Sigmoid colon (tissue), 7 donors: ENCODE data around the gene CPSF4L. TPM values are rescaled to one million over a fixed set of nuclear protein-coding genes. Genes with fewer than 3 reads are reported as not detected.

Experiments used
- DNase-seq: peaks from one replicate; pipeline ENCODE4 v3.0.0-alpha.2; 2019
- H3K27ac ChIP-seq, 4 donors: fragments of 200-600 bp; sonication (generic); one replicate each; pipeline ENCODE4 v1.5.1; 2016 to 2019; ENCODE audit warnings: mild to moderate bottlenecking in 1 of 4
- H3K27me3 ChIP-seq, 3 donors: fragments of 200-600 bp; sonication (generic); one replicate each; pipeline ENCODE4 v1.5.1; 2019; ENCODE audit warnings: mild to moderate bottlenecking in 1 of 3
- H3K36me3 ChIP-seq, 4 donors: fragments of 200-600 bp; sonication (generic); one replicate each; pipeline ENCODE4 v1.5.1; 2016 to 2019
- H3K4me1 ChIP-seq, 4 donors: fragments of 200-600 bp; sonication (generic); one replicate each; pipeline ENCODE4 v1.5.1; 2017 to 2019
- H3K4me3 ChIP-seq, 4 donors: fragments of 200-600 bp; sonication (generic); one replicate each; pipeline ENCODE4 v1.5.1; 2017 to 2019; ENCODE audit warnings: mild to moderate bottlenecking in 2 of 4, moderate library complexity in 1 of 4
- H3K9me3 ChIP-seq, 4 donors: fragments of 200-600 bp in 3 of 4; sonication (generic) in 3 of 4; one replicate each; pipeline versions ENCODE4 v1.5.1 to v1.6.1; 2013 to 2019
- CTCF ChIP-seq, 4 experiments: fragments of 450-650 bp in 3 of 4; fragments of 200-600 bp in 1 of 4; IDR thresholded peaks; one replicate each; pipeline ENCODE4 v1.5.1; 2016 to 2019; ENCODE audit warnings: antibody characterized with exemption in 4 of 4, mild to moderate bottlenecking in 3 of 4, moderate library complexity in 2 of 4
- EP300 ChIP-seq, 4 donors: sonication (generic); formaldehyde crosslinking; IDR thresholded peaks; one replicate each; pipeline ENCODE4 v1.6.1; 2017; ENCODE audit warnings: antibody characterized with exemption in 4 of 4
- POLR2A ChIP-seq, 2 donors: fragments of 450-650 bp; IDR thresholded peaks; one replicate each; pipeline ENCODE4 v1.6.1; 2016; ENCODE audit warnings: antibody characterized with exemption in 2 of 2, mild to moderate bottlenecking in 2 of 2, moderate library complexity in 2 of 2
- POLR2AphosphoS5 ChIP-seq, 4 donors: sonication (generic); formaldehyde crosslinking; IDR thresholded peaks; one replicate each; pipeline ENCODE4 v1.6.1; 2017; ENCODE audit warnings: antibody characterized with exemption in 4 of 4
- whole genome bisulfite sequencing, 2 donors: extraction: QIAGEN DNeasy Blood & Tissue Kit; methylation state at CpG; one replicate each; pipeline ENCODE4 v1.1.7; 2013; 5-methylcytosine and 5-hydroxymethylcytosine counted together
- intact Hi-C: fragments of 100-400 bp; cut with DNase I; formaldehyde crosslinking; loops from one replicate; pipeline ENCODE4 v1.15.1; 2023
- polyA plus RNA-seq, 3 donors: library from polyadenylated mRNA; stranded (reverse); fragments of 200-250 nt; gene quantifications; one replicate each; pipeline ENCODE4 v1.2.3, GENCODE V29; 2013
- total RNA-seq, 4 donors: library from RNA; depleted of rRNA; stranded (reverse); fragments of >200 nt; gene quantifications; one replicate each; pipeline ENCODE4 v1.1.0, GENCODE V29; 2016
- donor health status: healthy with polysubstance abuse.
- donor health status: Bipolar disorder and iron deficiency.
- donor health status: healthy.

The CPSF4L gene
- total and polyA plus RNA-seq, 7 donors: not detected

DNA sequence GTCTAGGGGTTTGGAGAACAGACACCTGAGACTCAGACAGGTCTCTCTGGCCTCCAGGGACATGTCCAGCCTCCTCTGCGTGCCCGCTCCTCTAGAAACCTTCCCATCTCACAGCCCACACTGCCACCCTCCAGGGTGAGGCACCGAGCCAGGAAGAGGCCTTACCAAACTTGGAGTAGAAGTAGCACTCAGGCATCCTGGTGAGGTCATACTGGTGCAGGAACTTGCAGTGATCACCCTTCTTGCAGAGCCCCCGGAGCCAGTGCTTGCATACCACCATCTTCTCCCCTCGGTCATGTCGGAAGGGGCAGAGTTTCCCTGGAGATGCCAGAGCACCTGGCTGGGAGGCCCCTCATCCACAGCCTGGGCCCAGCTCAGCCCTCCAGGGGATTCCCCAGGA is 4.2 kb downstream of the CPSF4L start:
- no peak overlapping the region for H3K4me3 ChIP-seq
- 89 to 90% methylated on average over 6 of the region's 6 CpGs for WGBS, 2 donors
- intact Hi-C loops: loop anchor here (2.0 kb wide), 1 partner anchor 53 kb away; no protein-coding TSS in a partner anchor
- H3K4me1 ChIP-seq: peaks cover 0 to 26% (median 21%) of the 10 kb centered on the region in 4 donors
- H3K27me3 ChIP-seq: no peaks in the 10 kb centered on the region
- H3K36me3 ChIP-seq: no peaks in the 10 kb centered on the region
- no peak for TF ChIP-seq EP300 (IDR thresholded peaks at IDR 0.05)
- no peak for TF ChIP-seq CTCF (IDR thresholded peaks at IDR 0.05)
- TF ChIP-seq POLR2AphosphoS5 (IDR thresholded peaks at IDR 0.05): no peak
- H3K9me3 ChIP-seq: no peaks in the 10 kb centered on the region
- peak overlapping the region in 2 of 4 donors; percentile 45 to 47 for H3K27ac ChIP-seq
- peak; percentile 86 for DNase-seq

- intact Hi-C loops: loop anchor here (2.0 kb wide), 1 partner anchor 55 kb away; no protein-coding TSS in a partner anchor
- Histone ChIP-seq H3K27me3 (no peaks in the 10 kb centered on the region), H3K36me3 (no peaks in the 10 kb centered on the region), H3K4me3 (no peak overlapping the region), H3K27ac (peak overlapping the region in 3 of 4 donors; percentile 4 to 47 (median 6)), H3K4me1 (peaks cover 0 to 18% (median 13%) of the 10 kb centered on the region in 4 donors), H3K9me3 (no peaks in the 10 kb centered on the region)
- 92 to 97% methylated on average over 3 of the region's 3 CpGs for WGBS, 2 donors
- TF ChIP-seq POLR2AphosphoS5 (IDR thresholded peaks at IDR 0.05): no peak
- TF ChIP-seq POLR2A (IDR thresholded peaks at IDR 0.05): no peak
- TF ChIP-seq EP300 (IDR thresholded peaks at IDR 0.05): no peak
- no peak for TF ChIP-seq CTCF (IDR thresholded peaks at IDR 0.05)
- DNase-seq: no peak
Observed at GRCh38 chr17:73256220-73256619, 5.5 kb downstream of the CPSF4L start.

DNA sequence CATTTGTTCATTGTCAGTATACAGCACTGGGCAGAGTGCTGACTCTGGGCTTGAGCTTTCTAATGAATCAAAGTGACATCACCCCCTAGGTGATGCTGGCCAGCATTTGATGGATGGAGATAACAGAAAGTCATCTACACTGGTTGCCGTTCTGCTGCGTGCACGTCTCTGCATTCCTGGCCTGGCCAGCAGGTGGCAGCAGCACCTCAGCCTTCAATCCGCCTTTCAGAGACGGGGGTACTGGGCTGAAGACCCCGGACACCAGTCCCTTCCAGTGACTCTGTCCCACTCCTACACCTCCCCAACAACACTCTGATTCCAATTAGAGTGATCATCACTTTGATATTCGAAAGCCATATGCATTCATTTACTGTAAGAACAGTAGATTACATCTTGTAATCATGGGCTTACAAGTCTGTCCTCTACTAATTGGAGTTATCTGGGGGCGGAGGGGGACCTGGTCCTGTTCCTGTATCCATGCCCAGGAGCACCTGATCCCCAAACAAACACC is 6.0 kb downstream of the CPSF4L start:
- Histone ChIP-seq H3K4me3 (no peak overlapping the region), H3K27me3 (no peaks in the 10 kb centered on the region), H3K36me3 (no peaks in the 10 kb centered on the region), H3K4me1 (peaks cover 0 to 18% (median 13%) of the 10 kb centered on the region in 4 donors), H3K27ac (peak overlapping the region in 2 of 4 donors; percentile 4 to 6), H3K9me3 (no peaks in the 10 kb centered on the region)
- peak; percentile 98 to 100 (median 98) for TF ChIP-seq CTCF (IDR thresholded peaks at IDR 0.05)
- TF ChIP-seq EP300 (IDR thresholded peaks at IDR 0.05): no peak
- DNase-seq: no peak
- WGBS, 2 donors: 2 to 8% methylated on average over 8 of the region's 8 CpGs
- intact Hi-C loops: loop anchor here (1.0 to 2.0 kb wide), 2 partner anchors 55 to 115 kb away; no protein-coding TSS in a partner anchor

DNA sequence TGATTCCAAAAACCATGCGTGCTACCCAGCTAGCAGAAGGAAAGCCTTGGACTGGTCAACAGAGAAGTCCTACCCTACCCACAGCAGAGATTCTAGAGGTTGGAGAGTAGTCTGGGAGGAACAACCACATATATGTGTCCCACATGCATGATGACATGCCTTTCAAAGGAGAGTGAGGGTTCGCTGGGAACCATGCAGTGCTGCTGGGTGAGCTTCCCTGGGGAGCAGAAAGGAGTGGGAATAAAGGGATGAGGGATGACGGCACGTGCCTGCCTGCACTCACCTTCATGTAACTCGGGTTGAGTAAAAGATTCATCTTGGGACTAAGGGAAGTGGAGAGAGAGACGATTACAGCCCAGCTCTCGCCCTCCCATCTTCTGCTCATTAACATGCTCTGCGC is 9.8 kb downstream of the CPSF4L start:
- Histone ChIP-seq H3K27me3 (no peaks in the 10 kb centered on the region), H3K36me3 (peaks cover 0 to 18% (median 0%) of the 10 kb centered on the region in 4 donors), H3K4me3 (no peak overlapping the region), H3K4me1 (peaks cover 0 to 9% (median 9%) of the 10 kb centered on the region in 4 donors), H3K27ac (no peak overlapping the region), H3K9me3 (no peaks in the 10 kb centered on the region)
- WGBS, 2 donors: 88 to 90% methylated on average over 8 of the region's 8 CpGs
- no peak for DNase-seq
- TF ChIP-seq CTCF (IDR thresholded peaks at IDR 0.05) (no peak), EP300 (IDR thresholded peaks at IDR 0.05) (no peak)
- intact Hi-C loops: no loop called here
